ENCODE measurements around the gene ARMC2. TPM values are rescaled to one million over a fixed set of nuclear protein-coding genes. Genes with fewer than 3 reads are reported as not detected.

ARMC2 gene
- total and polyA plus RNA-seq, 2 donors (not counting 3 experiments of a cell fraction or from before 2014, with no cell fraction given) = 1.7 to 3.7 TPM

GRCh38 chr6:109019911-109020310 lies 171.7 kb downstream of the ARMC2 start:
- Histone ChIP-seq H2AFZ (ENCODE audit: low read depth, low read length) (no peak overlapping the region), H3K9ac (replicated peaks; ENCODE audit: extremely low read depth, insufficient read depth, low read length) (no peak overlapping the region), H3K9me1 (replicated peaks; ENCODE audit: control insufficient read depth, extremely low read depth, insufficient read depth, low read length) (no peaks in the 10 kb centered on the region), H3K36me3 (ENCODE audit: control insufficient read depth in 2 of 2, extremely low read depth in 1 of 2, insufficient read depth in 2 of 2, low read length in 2 of 2) (no peaks in the 10 kb centered on the region), H3K4me3 (replicated peaks in 1 of 3; ENCODE audit: insufficient read depth in 1 of 3, low read depth in 1 of 3, low read length in 3 of 3) (no peak overlapping the region), H3K27me3 (ENCODE audit: control insufficient read depth in 2 of 2, insufficient read depth in 2 of 2, low read length in 2 of 2) (no peaks in the 10 kb centered on the region), H3K79me2 (ENCODE audit: control insufficient read depth, insufficient read depth, low read length) (no peaks in the 10 kb centered on the region), H3K27ac (ENCODE audit: insufficient read depth, low read depth, low read length) (no peak overlapping the region), H3K4me1 (ENCODE audit: control insufficient read depth, extremely low read depth, insufficient read depth, low read length) (no peaks in the 10 kb centered on the region), H4K20me1 (replicated peaks; ENCODE audit: control insufficient read depth, extremely low read depth, insufficient read depth, low read length) (no peaks in the 10 kb centered on the region), H3K9me3 (replicated peaks; ENCODE audit: control insufficient read depth, insufficient read depth, low read length) (no peaks in the 10 kb centered on the region), H3K4me2 (ENCODE audit: insufficient read depth, low read length) (no peak overlapping the region)
- no TSS peak for BruUV-seq (replicated peaks)
- no peak for DNase-seq (ENCODE audit: low read depth, low spot score)
- dilution Hi-C loops (cut with MboI; ENCODE audit: extremely low pct_ligation_motif_present, low sequenced_read_pairs) (no loop called here), intact Hi-C loops (cut with micrococcal nuclease) (no loop called here)
- TF ChIP-seq MAX (IDR thresholded peaks at IDR 0.05; ENCODE audit: insufficient read depth, insufficient read length) (no peak), MYC (IDR thresholded peaks at IDR 0.05; ENCODE audit: low read depth, low read length) (no peak), GATA2 (IDR thresholded peaks at IDR 0.05; ENCODE audit: insufficient read depth, insufficient read length, low read depth, low read length) (no peak), POLR2A (IDR thresholded peaks at IDR 0.05; ENCODE audit: low read depth, low read length) (no peak), CTCF (IDR thresholded peaks at IDR 0.05; ENCODE audit: extremely low read depth in 1 of 2, insufficient read depth in 1 of 2, low read depth in 1 of 2, low read length in 2 of 2) (no peak), FOS (IDR thresholded peaks at IDR 0.05; ENCODE audit: borderline replicate concordance, insufficient read depth, low read length) (no peak), JUN (IDR thresholded peaks at IDR 0.05; ENCODE audit: borderline replicate concordance, insufficient read depth, insufficient read length, low read depth) (no peak)
- POLR2A ChIA-PET = no interaction called here
- CTCF ChIA-PET = no interaction called here
- FAIRE-seq = no peak
